GM12878 (cell line): ENCODE measurements around the gene INPP5D. TPM values are rescaled to one million over a fixed set of nuclear protein-coding genes. Genes with fewer than 3 reads are reported as not detected.
A peak's percentile ranks its signal among the peaks of the same experiment; 100 is the strongest.

Source experiments
- ATAC-seq: fragments of 200-7000 bp; cut with Tn5 transposase; 3 replicates; pipeline ENCODE4 v1.9.1; 2020; ENCODE audit warnings: mild to moderate bottlenecking, moderate library complexity
- BruUV-seq: library from RNA; stranded (reverse); fragments of 400-500 nt; replicated peaks from 2 replicates; lab custom pipeline; 2021; lab: Mats Ljungman, UMichigan
- CTCF ChIA-PET: fragments of 300-600 bp; sonication (Branson Sonifier 250); formaldehyde crosslinking; extraction: SDS; loops from one replicate; lab custom pipeline; 2021; ENCODE audit warnings: inconsistent platforms; lab: Yijun Ruan, JAX
- POLR2A ChIA-PET: fragments of 350-600 bp; formaldehyde crosslinking; extraction: SDS; loops from one replicate; lab custom pipeline; 2021; ENCODE audit warnings: inconsistent platforms; lab: Charles Lee
- RAD21 ChIA-PET: fragments of 300-600 bp; sonication (Branson Sonifier 250); formaldehyde crosslinking; loops from one replicate; lab custom pipeline; 2023; ENCODE audit warnings: antibody characterized with exemption; ENCODE audit not compliant: unreplicated experiment; lab: Charles Lee
- SMC1A ChIA-PET: fragments of 300-600 bp; sonication (Branson Sonifier 250); formaldehyde crosslinking; loops from one replicate; lab custom pipeline; 2023; ENCODE audit not compliant: unreplicated experiment, uncharacterized antibody; lab: Charles Lee
- DNase-seq: peaks from one replicate; pipeline ENCODE4 v3.0.0-alpha.2; 2011; ENCODE audit warnings: low read depth, low spot score
- FAIRE-seq: peaks from 3 replicates; lab custom pipeline; 2011; peaks lifted over from hg19 to GRCh38; lab: Jason Lieb, UNC
- H2AFZ ChIP-seq: 2 replicates; pipeline ENCODE4 v1.6.0; 2011; ENCODE audit warnings: low read depth, low read length, control low read depth; ENCODE audit not compliant: control insufficient read depth
- H3K27ac ChIP-seq: 2 replicates; pipeline ENCODE4 v1.5.1; 2011; ENCODE audit warnings: control low read depth; ENCODE audit not compliant: control insufficient read depth, insufficient read depth
- H3K27me3 ChIP-seq, 2 experiments: replicated peaks in 1 of 2; 2 replicates each; pipeline versions ENCODE4 v1.6.0 to v1.6.1; 2011; ENCODE audit warnings: low read length in 1 of 2; ENCODE audit not compliant: control insufficient read depth in 2 of 2, insufficient read depth in 2 of 2
- H3K36me3 ChIP-seq, 2 experiments: 2 replicates each; pipeline ENCODE4 v1.5.1; 2011; ENCODE audit warnings: low read length in 1 of 2; ENCODE audit not compliant: control insufficient read depth in 2 of 2, insufficient read depth in 2 of 2
- H3K4me1 ChIP-seq: 2 replicates; pipeline ENCODE4 v1.6.1; 2011; ENCODE audit warnings: mild to moderate bottlenecking, low read length, moderate library complexity, mixed read lengths; ENCODE audit not compliant: control insufficient read depth, insufficient read depth
- H3K4me2 ChIP-seq: 2 replicates; pipeline ENCODE4 v1.6.0; 2011; ENCODE audit warnings: control low read depth; ENCODE audit not compliant: control insufficient read depth, insufficient read depth
- H3K4me3 ChIP-seq: fragments of 200-600 bp; sonication (generic); 2 replicates; pipeline ENCODE4 v1.5.1; 2016
- H3K79me2 ChIP-seq: 2 replicates; pipeline ENCODE4 v1.6.0; 2011; ENCODE audit warnings: low read length; ENCODE audit not compliant: control insufficient read depth, insufficient read depth
- H3K9ac ChIP-seq: 2 replicates; pipeline ENCODE4 v1.8.0; 2011; ENCODE audit warnings: low read length, control low read depth, mixed read lengths; ENCODE audit not compliant: control insufficient read depth, insufficient read depth
- H3K9me3 ChIP-seq: replicated peaks from 3 replicates; pipeline ENCODE4 v1.5.1; 2011; ENCODE audit warnings: mild to moderate bottlenecking, low read length; ENCODE audit not compliant: control insufficient read depth, insufficient read depth
- H4K20me1 ChIP-seq: 2 replicates; pipeline ENCODE4 v1.6.0; 2011; ENCODE audit not compliant: control insufficient read depth, insufficient read depth
- BHLHE40 ChIP-seq, 2 experiments: fragments of 450-650 bp in 1 of 2; IDR thresholded peaks; 2 replicates each; pipeline ENCODE4 v1.6.1; 2011 to 2017; ENCODE audit warnings: low read depth in 2 of 2, borderline replicate concordance in 1 of 2, improper control_type of control experiment in 1 of 2, low read length in 1 of 2, mild to moderate bottlenecking in 1 of 2
- CBX3 ChIP-seq: fragments of 200-600 bp; sonication (generic); IDR thresholded peaks from 2 replicates; pipeline ENCODE4 v1.6.1; 2016; ENCODE audit warnings: low read depth, borderline replicate concordance
- LARP7 ChIP-seq: fragments of 450-650 bp; IDR thresholded peaks from 2 replicates; pipeline ENCODE4 v1.6.1; 2017; ENCODE audit warnings: mild to moderate bottlenecking
- NKRF ChIP-seq: fragments of 450-650 bp; conservative IDR thresholded peaks from 2 replicates; pipeline ENCODE4 v1.6.1; 2017; ENCODE audit warnings: mild to moderate bottlenecking, moderate library complexity
- NR2F1 ChIP-seq: fragments of 450-650 bp; conservative IDR thresholded peaks from 2 replicates; pipeline ENCODE4 v1.6.1; 2017; ENCODE audit warnings: mild to moderate bottlenecking
- PAX5 ChIP-seq: IDR thresholded peaks from 2 replicates; pipeline ENCODE4 v1.6.1; 2011; ENCODE audit warnings: low read depth, low read length, borderline replicate concordance
- RB1 ChIP-seq: fragments of 450-650 bp; formaldehyde crosslinking; IDR thresholded peaks from 2 replicates; pipeline ENCODE4 v1.6.1; 2017; ENCODE audit warnings: mild to moderate bottlenecking, borderline replicate concordance
- RCOR1 ChIP-seq: conservative IDR thresholded peaks from 2 replicates; pipeline ENCODE4 v1.6.1; 2012; ENCODE audit warnings: low read depth, low read length, improper control_type of control experiment
- SMAD5 ChIP-seq: IDR thresholded peaks from 2 replicates; pipeline ENCODE4 v1.6.1; 2016; ENCODE audit warnings: antibody characterized with exemption, low read depth
- SP1 ChIP-seq: IDR thresholded peaks from one replicate; pipeline ENCODE4 v1.6.1; 2011; ENCODE audit warnings: low read depth, low read length
- SREBF2 ChIP-seq: IDR thresholded peaks from 2 replicates; pipeline ENCODE4 v1.6.1; 2012; ENCODE audit warnings: mild to moderate bottlenecking, low read length
- STAT1 ChIP-seq: fragments of 450-650 bp; conservative IDR thresholded peaks from 2 replicates; pipeline ENCODE4 v1.6.1; 2014; ENCODE audit warnings: antibody characterized with exemption, mild to moderate bottlenecking
- TAF1 ChIP-seq: IDR thresholded peaks from 2 replicates; pipeline ENCODE4 v1.6.1; 2011; ENCODE audit warnings: mild to moderate bottlenecking, low read depth, low read length, borderline replicate concordance
- WGBS: methylation state at CpG from one replicate; pipeline ENCODE4 v1.1.6; 2016; ENCODE audit warnings: low lambda C conversion rate; ENCODE audit not compliant: insufficient replicate concordance, insufficient coverage; ENCODE audit errors: missing lambda C conversion rate; 5-methylcytosine and 5-hydroxymethylcytosine counted together
- in situ Hi-C: fragments of 300-500 bp; cut with MboI; formaldehyde crosslinking; loops from 9 replicates; pipeline ENCODE4 v1.14.3; 2018; ENCODE audit warnings: mixed read lengths
- intact Hi-C: fragments of 100-400 bp; cut with micrococcal nuclease; formaldehyde crosslinking; loops from one replicate; pipeline ENCODE4 v1.14.2; 2022; ENCODE audit not compliant: unreplicated experiment
- polyA plus RNA-seq, 11 experiments: library from polyadenylated mRNA; depleted of rRNA in 4 of 11; unstranded in 6 of 11; stranded (reverse) in 5 of 11; fragments of >200 nt; fragmentation: Nextera tagmentation in 4 of 11; fragmentation: Illumina TruSeq in 1 of 11; extraction: Ambion mirVana in 4 of 11; extraction: Trizol in 1 of 11; gene quantifications; 1 replicate in 1 of 11; 2 replicates in 10 of 11; pipeline versions ENCODE4 v1.2.1 to v1.2.3, GENCODE V29; 2011 to 2016; ENCODE audit warnings: inconsistent platforms in 2 of 11, missing spikeins in 2 of 11, low read depth in 1 of 11
- total RNA-seq, 4 experiments: library from RNA; depleted of rRNA in 3 of 4; stranded (reverse); fragments of >200 nt in 3 of 4; fragmentation: Illumina TruSeq in 1 of 4; extraction: Trizol in 1 of 4; gene quantifications; 2 replicates each; pipeline versions ENCODE4 v1.2.1 to v1.2.3, GENCODE V29; 2013 to 2021

Gene INPP5D
- total and polyA plus RNA-seq, 10 of the 15 experiments (the other 5 are each of a cell fraction or from before 2014, with no cell fraction given), result 11.8 to 139 (median 88.8) TPM

- ChIA-PET SMC1A (no interaction called here), RAD21 (no interaction called here), CTCF (no interaction called here), POLR2A (no interaction called here)
- no peak overlapping the region for H3K4me3 ChIP-seq
- no peak for FAIRE-seq
- intact Hi-C loops, result no loop called here
- H3K36me3 ChIP-seq, result peaks cover 58 to 60% of the 10 kb centered on the region in 2 experiments
- no peak overlapping the region for H3K27ac ChIP-seq
- H3K9ac ChIP-seq, result no peak overlapping the region
- TF ChIP-seq RCOR1, result no peak
- TF ChIP-seq, all 136 proteins: peak for 0
- Histone ChIP-seq H3K4me2 (no peak overlapping the region), H3K27me3 (no peaks in the 10 kb centered on the region), H3K9me3 (no peaks in the 10 kb centered on the region), H3K4me1 (no peaks in the 10 kb centered on the region), H2AFZ (no peak overlapping the region), H3K79me2 (no peaks in the 10 kb centered on the region), H4K20me1 (no peaks in the 10 kb centered on the region)
- ATAC-seq, result no peak
- DNase-seq, result no peak
- WGBS, result 98% methylated on average over 4 of the region's 4 CpGs
- BruUV-seq, result no TSS peak
- in situ Hi-C loops, result no loop called here
Observed at GRCh38 chr2:233165543-233165894, 105.4 kb downstream of the INPP5D start.

- Histone ChIP-seq H3K79me2 (no peaks in the 10 kb centered on the region), H3K27ac (no peak overlapping the region), H3K9me3 (no peaks in the 10 kb centered on the region), H3K4me3 (no peak overlapping the region), H3K36me3 (peaks cover 59% of the 10 kb centered on the region in 2 experiments), H3K4me1 (no peaks in the 10 kb centered on the region), H3K27me3 (no peaks in the 10 kb centered on the region), H2AFZ (no peak overlapping the region), H3K4me2 (no peak overlapping the region), H4K20me1 (no peaks in the 10 kb centered on the region), H3K9ac (no peak overlapping the region)
- intact Hi-C loops (no loop called here), in situ Hi-C loops (no loop called here)
- FAIRE-seq (no peak), ATAC-seq (no peak), DNase-seq (no peak)
- WGBS, result 69% methylated on average over 16 of the region's 19 CpGs
- ChIA-PET POLR2A (no interaction called here), CTCF (no interaction called here), RAD21 (no interaction called here), SMC1A (interaction anchor here (0.5 kb wide), 1 partner anchor 54 kb away, joined by 3 read pairs; no protein-coding TSS in a partner anchor)
- BruUV-seq, result TSS peak; percentile 11
- TF ChIP-seq NKRF (no peak), SP1 (no peak), SREBF2 (no peak), CBX3 (no peak), TAF1 (no peak), RB1 (no peak), BHLHE40 (IDR thresholded peaks at IDR 0.05; ENCODE audit: borderline replicate concordance in 1 of 2, low read depth in 2 of 2, low read length in 1 of 2) (no peak), STAT1 (no peak), SMAD5 (no peak), PAX5 (no peak), LARP7 (no peak), NR2F1 (no peak)
Observed at GRCh38 chr2:233165895-233166661, 105.9 kb downstream of the INPP5D start.
